KMS-11 (cell line): ENCODE measurements around the gene MDN1.

ENCODE experiments used
- H2AFZ ChIP-seq: fragments of 200-600 bp; sonication (generic); 2 replicates; pipeline ENCODE4 v1.6.1; 2016; ENCODE audit warnings: antibody characterized with exemption, mixed run types, low read depth
- H3K27ac ChIP-seq: fragments of 200-600 bp; sonication (generic); 2 replicates; pipeline ENCODE4 v1.6.1; 2016; ENCODE audit warnings: mild to moderate bottlenecking, mixed run types
- H3K27me3 ChIP-seq: fragments of 200-600 bp; sonication (generic); 2 replicates; pipeline ENCODE4 v1.6.1; 2017; ENCODE audit warnings: mild to moderate bottlenecking, low read depth, mixed run types, moderate library complexity; ENCODE audit not compliant: insufficient read depth
- H3K36me3 ChIP-seq: fragments of 200-600 bp; sonication (generic); 2 replicates; pipeline ENCODE4 v1.6.1; 2017; ENCODE audit warnings: mild to moderate bottlenecking, mixed run types; ENCODE audit not compliant: insufficient read depth
- H3K4me1 ChIP-seq: fragments of 200-600 bp; sonication (generic); 2 replicates; pipeline ENCODE4 v1.6.1; 2016; ENCODE audit warnings: mild to moderate bottlenecking, low read depth, mixed run types; ENCODE audit not compliant: poor library complexity, severe bottlenecking
- H3K4me2 ChIP-seq: fragments of 200-600 bp; sonication (generic); 2 replicates; pipeline ENCODE4 v1.7.0; 2016; ENCODE audit warnings: mild to moderate bottlenecking, mixed run types
- H3K4me3 ChIP-seq: fragments of 200-600 bp; sonication (generic); IDR thresholded peaks from 2 replicates; pipeline ENCODE4 v1.6.1; 2017; ENCODE audit warnings: low read depth, low read length, mixed read lengths; ENCODE audit not compliant: insufficient read depth
- H3K79me2 ChIP-seq: fragments of 200-600 bp; sonication (generic); 2 replicates; pipeline ENCODE4 v1.6.1; 2016; ENCODE audit warnings: low read depth, mixed run types; ENCODE audit not compliant: insufficient read depth
- H3K9ac ChIP-seq: fragments of 200-600 bp; sonication (generic); 2 replicates; pipeline ENCODE4 v1.6.1; 2016; ENCODE audit warnings: mild to moderate bottlenecking, mixed run types
- H4K20me1 ChIP-seq: fragments of 200-600 bp; sonication (generic); 2 replicates; pipeline ENCODE4 v1.6.1; 2016; ENCODE audit warnings: mild to moderate bottlenecking, mixed run types; ENCODE audit not compliant: insufficient read depth
- TF ChIP-seq, protein P1 (sequence below): fragments of 200-600 bp; sonication (generic); conservative IDR thresholded peaks from 2 replicates; pipeline ENCODE4 v1.6.1; 2017; ENCODE audit warnings: low read depth, mild to moderate bottlenecking, antibody characterized with exemption, low read length, moderate library complexity, mixed read lengths

MDN1 gene

GRCh38 chr6:89711801-89712200 lies 107.8 kb downstream of the MDN1 start:
- H3K27me3 ChIP-seq = no peaks in the 10 kb centered on the region
- no peak overlapping the region for H3K9ac ChIP-seq
- no peaks in the 10 kb centered on the region for H4K20me1 ChIP-seq
- H3K4me3 ChIP-seq = no peak overlapping the region
- no peaks in the 10 kb centered on the region for H3K36me3 ChIP-seq
- no peak overlapping the region for H3K27ac ChIP-seq
- H2AFZ ChIP-seq = no peak overlapping the region
- no peaks in the 10 kb centered on the region for H3K79me2 ChIP-seq
- no peaks in the 10 kb centered on the region for H3K4me1 ChIP-seq
- TF ChIP-seq, protein P1, sequence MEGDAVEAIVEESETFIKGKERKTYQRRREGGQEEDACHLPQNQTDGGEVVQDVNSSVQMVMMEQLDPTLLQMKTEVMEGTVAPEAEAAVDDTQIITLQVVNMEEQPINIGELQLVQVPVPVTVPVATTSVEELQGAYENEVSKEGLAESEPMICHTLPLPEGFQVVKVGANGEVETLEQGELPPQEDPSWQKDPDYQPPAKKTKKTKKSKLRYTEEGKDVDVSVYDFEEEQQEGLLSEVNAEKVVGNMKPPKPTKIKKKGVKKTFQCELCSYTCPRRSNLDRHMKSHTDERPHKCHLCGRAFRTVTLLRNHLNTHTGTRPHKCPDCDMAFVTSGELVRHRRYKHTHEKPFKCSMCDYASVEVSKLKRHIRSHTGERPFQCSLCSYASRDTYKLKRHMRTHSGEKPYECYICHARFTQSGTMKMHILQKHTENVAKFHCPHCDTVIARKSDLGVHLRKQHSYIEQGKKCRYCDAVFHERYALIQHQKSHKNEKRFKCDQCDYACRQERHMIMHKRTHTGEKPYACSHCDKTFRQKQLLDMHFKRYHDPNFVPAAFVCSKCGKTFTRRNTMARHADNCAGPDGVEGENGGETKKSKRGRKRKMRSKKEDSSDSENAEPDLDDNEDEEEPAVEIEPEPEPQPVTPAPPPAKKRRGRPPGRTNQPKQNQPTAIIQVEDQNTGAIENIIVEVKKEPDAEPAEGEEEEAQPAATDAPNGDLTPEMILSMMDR = no peak
- H3K4me2 ChIP-seq = no peak overlapping the region

DNA sequence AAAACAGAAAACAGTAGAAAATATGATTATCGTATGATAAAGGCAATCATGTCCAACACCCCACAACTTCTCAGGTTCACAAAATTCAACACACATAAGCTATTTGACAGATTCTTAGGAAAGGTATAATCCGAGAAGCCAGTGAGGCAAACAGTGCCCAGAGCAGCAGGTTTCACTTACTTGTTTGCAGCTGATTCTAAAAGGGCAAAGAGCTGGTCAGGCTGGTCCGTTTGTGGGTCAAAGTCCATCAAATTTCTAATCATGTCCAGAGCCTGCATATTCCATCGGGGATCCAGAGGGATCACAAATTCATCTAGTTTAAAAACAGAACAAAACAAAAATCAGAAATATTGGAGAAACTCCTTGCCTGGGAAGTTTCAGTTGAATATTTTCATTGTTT lies 111.3 kb downstream of the MDN1 start:
- H3K9ac ChIP-seq = no peak overlapping the region
- H3K27ac ChIP-seq = no peak overlapping the region
- no peaks in the 10 kb centered on the region for H3K4me1 ChIP-seq
- H3K27me3 ChIP-seq = no peaks in the 10 kb centered on the region
- H4K20me1 ChIP-seq = no peaks in the 10 kb centered on the region
- no peak overlapping the region for H3K4me3 ChIP-seq
- no peaks in the 10 kb centered on the region for H3K79me2 ChIP-seq
- no peak overlapping the region for H3K4me2 ChIP-seq
- H3K36me3 ChIP-seq = no peaks in the 10 kb centered on the region; the same call in 1 of the 2 replicates
- no peak overlapping the region for H2AFZ ChIP-seq
- TF ChIP-seq, protein P1 = no peak

DNA sequence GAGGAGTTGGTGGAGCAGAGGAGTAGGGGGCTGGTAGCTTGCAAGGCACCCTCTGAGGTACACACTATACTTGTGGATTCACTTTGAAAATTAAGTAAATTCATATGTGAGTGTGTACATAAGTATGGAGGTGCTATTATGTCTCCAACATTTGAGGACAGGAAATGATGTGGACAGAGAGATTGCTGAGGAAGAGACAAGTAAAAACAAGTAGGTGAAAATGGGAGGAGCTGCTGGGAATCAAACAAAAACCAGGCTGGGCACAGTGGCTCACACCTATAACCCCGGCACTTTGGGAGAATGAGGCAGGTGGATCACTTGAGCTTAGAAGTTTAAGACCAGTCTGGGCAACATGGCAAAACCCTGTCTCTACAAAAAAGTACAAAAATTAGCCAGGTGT lies 111.8 kb downstream of the MDN1 start:
- Histone ChIP-seq H3K79me2 (no peaks in the 10 kb centered on the region), H3K27ac (no peak overlapping the region), H4K20me1 (no peaks in the 10 kb centered on the region), H3K4me3 (no peak overlapping the region), H3K9ac (no peak overlapping the region), H3K4me2 (no peak overlapping the region), H3K27me3 (no peaks in the 10 kb centered on the region), H3K36me3 (no peaks in the 10 kb centered on the region; the same call in 1 of the 2 replicates), H2AFZ (no peak overlapping the region), H3K4me1 (no peaks in the 10 kb centered on the region)
- TF ChIP-seq, protein P1 = no peak

GRCh38 chr6:89706121-89706520 lies 113.5 kb downstream of the MDN1 start:
- no peaks in the 10 kb centered on the region for H3K27me3 ChIP-seq
- no peaks in the 10 kb centered on the region; the same call in 1 of the 2 replicates for H3K36me3 ChIP-seq

More at GRCh38 chr6:89706121-89706520, 113.5 kb downstream of the MDN1 start:
- H3K27ac ChIP-seq = no peak overlapping the region
- H3K4me1 ChIP-seq = no peaks in the 10 kb centered on the region
- no peak overlapping the region for H3K4me3 ChIP-seq
- TF ChIP-seq, protein P1 = no peak
- no peaks in the 10 kb centered on the region for H3K79me2 ChIP-seq
- H3K9ac ChIP-seq = no peak overlapping the region
- H2AFZ ChIP-seq = no peak overlapping the region
- H3K4me2 ChIP-seq = no peak overlapping the region
- no peaks in the 10 kb centered on the region for H4K20me1 ChIP-seq
